Fibroblast of skin of back (primary cell): Measurements from ENCODE around the gene FAM53B.

Experiments
- DNase-seq: peaks from one replicate; pipeline ENCODE4 v3.0.0-alpha.2; 2013

Gene FAM53B

DNA sequence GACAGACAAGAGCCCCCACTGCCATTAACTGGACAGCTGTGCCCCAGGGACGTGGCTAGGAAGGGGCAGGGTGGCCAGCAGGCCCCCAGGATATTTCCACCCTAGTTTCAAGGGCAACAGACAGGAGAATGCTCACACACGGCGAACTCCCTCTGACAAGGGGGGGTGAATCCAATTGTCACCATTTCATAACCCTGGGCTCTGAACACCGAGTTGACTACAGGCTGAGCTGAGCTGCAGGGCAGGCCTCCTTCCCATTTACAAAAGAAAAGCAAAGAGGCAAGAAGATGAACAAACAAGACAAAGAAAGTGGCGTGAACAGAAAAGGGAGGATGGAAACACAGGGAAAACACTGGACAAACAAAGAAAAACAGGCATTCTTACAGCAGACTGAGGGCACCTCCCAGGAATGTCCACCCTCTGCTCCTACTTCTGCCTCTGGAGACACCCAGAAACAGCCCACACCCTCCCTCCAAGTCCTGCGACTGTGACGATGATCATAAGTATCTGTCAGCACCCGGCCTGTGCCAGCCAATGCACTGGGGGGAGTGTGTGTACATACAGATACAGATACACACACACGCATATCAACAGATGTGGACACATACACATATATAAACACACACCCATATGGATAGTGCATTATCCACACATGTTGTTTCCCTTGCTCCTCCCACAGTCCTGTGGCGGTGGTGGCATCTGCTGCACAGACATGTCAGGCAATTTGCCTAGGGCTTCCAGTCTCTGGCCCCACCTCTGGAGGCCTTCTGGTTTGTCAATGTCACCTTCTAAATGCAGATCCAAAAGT, 66.2 kb downstream of the FAM53B start:
- DNase-seq, result peak; percentile 49

DNA sequence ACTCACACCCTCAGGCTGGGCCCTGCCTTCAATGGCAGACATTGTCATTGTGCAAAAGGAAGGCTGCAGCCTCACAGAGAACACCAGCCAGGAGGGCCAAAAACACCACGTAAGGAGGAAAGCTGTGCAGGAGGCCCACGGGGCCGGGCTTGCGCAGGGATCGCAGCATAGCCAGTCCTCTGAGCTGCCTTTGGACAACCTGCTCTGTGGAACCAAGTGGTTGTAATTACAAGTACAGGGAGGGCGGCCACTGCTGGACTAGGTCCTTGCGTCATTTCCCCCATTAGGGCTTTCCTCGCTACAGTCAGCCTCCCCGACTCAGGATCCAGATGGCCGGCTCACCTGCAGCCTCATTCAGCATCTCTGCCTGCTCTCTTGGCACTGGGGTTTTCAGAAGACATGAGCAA, 66.9 kb downstream of the FAM53B start:
- DNase-seq, result no peak

- no peak for DNase-seq
Observed at GRCh38 chr10:124676416-124677062, 67.6 kb downstream of the FAM53B start.

GRCh38 chr10:124675824-124676223, 68.4 kb downstream of the FAM53B start:
- no peak for DNase-seq

DNA sequence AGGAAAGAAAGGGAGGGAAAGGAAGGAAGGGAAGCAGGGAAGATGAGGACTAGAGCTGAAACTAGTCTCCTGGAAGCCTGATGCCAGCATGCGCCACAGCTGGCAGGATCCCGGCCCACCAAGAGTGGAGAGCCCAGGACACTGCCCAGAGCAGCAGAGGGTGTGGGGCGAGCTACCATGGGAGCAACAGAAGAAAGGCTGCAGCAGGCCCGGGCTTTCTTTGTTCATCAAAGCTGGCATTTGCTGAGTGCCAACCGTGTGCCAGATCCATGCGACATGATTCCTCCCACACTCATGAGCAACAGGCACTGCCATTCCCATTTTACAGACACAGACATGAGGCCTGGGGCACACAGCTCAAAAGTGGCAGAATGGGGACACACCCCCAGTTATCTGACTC, 68.9 kb downstream of the FAM53B start:
- no peak for DNase-seq

DNA sequence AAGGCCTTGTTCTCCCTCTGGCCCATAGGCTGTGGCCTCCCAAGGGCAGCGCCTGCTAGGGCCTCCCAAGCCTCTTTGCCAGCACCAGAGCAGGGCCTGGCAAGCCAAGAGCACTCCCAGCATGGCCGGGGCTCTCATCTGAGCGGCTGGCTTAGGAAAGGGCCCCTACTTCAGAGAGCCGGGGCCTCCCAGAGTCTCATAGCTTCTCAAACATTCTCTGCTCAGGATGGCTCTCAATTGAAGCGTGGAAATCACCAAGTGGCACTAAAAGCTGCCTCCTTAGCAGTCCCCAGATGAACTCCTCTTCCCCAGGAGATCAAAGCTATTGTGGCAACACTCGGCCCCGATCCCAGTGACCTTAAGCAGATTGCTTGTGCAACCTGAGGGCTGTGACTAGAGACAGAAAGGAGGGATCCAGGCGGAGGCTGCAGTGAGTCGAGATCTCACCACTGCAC, 69.4 kb downstream of the FAM53B start:
- DNase-seq, result no peak

- peak; percentile 32 for DNase-seq
Observed at GRCh38 chr10:124672181-124672638, 72.0 kb downstream of the FAM53B start.

GRCh38 chr10:124671486-124672075, 72.6 kb downstream of the FAM53B start:
- peak; percentile 52 for DNase-seq

DNA sequence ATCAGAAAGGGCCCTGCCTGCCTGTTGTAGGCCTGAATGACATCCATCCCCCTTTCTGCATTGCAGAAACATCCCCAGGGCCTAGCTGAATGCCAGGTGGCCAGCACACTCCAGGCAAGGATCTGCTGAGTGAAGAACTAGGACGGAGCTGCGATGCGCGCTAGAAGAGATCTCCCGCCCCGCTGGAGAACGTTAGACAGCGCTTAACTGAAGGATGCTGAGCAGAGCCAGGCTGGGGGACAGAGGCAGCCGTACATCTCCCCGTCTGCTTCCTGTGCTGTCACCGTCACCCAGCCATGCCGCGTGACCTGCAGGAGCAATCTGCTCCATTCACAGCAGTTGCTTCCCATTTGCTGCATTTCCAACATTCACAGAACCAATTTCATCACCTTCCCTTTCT, 73.3 kb downstream of the FAM53B start:
- no peak for DNase-seq

DNA sequence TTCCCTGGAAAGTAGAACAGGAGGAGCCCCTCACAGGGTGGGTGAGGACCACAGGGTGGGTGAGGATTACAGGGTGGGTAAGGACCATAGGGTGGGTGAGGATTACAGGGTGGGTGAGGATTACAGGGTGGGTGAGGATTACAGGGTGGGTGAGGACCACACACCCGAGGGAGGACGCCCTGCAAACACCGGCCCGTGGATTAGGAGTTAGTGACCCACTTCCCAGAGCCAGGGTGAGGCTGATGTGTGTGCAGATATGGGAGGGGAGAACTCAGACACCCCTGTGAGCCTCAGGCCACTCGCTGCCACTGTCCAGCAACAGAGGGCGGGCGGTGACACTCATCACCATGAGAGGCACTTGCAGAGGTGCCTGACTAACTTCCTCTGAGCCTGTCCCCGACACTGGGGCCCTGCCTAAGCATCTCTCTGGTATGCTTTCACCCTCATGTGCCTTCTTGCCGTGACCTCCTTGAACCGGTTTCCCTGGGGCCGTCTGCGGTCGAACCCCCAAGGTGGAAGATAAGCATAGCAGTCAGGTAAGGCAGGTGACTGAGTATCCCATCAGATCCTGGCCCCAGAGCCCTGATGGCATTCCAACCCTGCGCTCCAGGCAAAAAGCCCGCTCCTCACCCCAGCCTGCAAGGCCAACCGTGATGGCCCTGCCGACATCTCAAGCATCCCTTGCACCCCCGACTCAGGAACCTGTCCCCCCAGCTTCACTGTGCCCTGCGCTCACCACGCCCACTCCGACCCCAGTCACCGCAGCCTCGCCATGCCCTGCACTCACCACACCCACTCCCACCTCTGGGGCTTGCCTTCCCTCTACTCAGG, 74.1 kb downstream of the FAM53B start:
- DNase-seq, result no peak

GRCh38 chr10:124669141-124669823, 74.9 kb downstream of the FAM53B start:
- no peak for DNase-seq

GRCh38 chr10:124668517-124669051, 75.6 kb downstream of the FAM53B start:
- DNase-seq, result no peak

DNA sequence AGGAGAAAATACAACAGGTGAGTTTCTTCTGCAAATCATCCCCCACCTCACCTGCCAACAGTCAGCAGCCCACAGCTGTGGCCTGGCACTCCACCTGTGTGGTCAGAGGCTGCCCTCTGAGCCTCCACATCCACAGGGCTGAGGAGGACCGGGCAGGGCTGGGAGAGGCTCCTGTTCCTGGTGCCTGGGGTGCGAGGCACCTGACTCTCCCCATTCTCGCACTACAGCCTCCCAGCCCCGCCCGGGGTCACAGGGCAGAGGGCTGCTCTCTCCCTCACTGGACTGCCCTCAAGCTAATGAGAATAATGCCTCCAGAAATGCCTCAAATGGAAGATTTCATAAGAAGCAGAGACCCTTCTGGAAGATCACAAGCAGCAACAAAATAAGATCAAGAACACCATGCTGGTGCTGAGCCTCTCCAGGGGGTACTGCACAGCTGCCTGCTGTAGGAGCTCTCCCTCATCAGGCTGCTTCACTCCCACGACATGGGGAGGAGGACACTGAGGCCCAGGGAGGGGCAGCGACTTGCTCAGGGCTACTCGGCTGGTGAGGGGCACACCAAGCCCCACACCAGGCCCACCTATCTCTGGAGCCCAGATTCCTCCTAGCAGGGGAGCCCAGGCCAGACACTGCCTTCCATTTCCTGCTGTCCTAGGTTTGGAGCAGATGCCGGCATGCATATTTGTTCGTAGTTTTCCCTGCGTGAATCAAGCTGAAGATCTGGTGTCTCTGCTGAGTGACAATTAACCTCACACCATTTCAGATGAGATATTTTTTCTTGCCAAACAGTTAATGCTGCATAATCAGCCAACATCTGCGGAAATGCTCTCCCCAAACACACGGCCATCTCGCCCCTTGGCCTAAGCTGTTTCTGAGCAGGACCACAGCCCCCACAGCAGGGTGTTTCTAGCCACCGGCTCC, 76.5 kb downstream of the FAM53B start:
- no peak for DNase-seq

DNA sequence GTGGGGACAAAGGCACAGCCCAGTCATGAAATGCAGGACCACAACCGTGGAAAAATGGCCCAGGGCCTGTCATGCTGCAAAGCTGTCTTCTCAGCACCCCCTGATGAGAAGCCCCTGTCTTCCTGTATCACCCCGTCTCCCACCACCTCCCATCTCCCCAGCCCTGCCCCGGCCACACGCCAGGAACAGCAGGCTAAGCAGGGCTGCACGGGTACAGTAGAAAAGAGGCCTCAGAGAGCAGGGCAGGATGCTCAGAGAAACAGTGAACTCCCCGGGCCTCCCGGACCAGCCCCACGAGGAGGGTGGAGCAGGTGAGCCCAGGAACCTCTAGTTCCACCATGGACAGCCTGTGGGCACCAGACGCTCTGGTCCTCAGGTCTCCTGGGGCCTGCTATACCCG, 77.7 kb downstream of the FAM53B start:
- no peak for DNase-seq

GRCh38 chr10:124665980-124666379, 78.2 kb downstream of the FAM53B start:
- no peak for DNase-seq

DNA sequence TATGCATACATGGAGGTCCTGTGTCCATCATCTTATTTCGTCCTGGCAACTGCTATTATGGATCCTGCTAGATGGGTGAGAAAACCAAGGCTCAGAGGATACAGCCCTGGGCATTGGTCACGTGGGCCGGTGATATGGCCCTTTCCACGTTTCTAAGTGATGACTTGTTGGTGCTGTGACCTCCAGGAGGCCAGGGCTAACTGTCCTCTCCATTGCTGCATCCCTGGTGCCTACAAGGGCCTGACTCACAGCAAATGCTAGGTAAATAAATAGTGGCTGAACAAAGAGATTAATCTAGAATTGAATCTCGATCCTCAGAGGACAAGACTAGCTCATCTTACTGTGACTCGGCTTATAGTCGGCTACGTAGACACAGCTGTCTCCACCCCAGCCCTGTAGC, 78.6 kb downstream of the FAM53B start:
- no peak for DNase-seq

DNA sequence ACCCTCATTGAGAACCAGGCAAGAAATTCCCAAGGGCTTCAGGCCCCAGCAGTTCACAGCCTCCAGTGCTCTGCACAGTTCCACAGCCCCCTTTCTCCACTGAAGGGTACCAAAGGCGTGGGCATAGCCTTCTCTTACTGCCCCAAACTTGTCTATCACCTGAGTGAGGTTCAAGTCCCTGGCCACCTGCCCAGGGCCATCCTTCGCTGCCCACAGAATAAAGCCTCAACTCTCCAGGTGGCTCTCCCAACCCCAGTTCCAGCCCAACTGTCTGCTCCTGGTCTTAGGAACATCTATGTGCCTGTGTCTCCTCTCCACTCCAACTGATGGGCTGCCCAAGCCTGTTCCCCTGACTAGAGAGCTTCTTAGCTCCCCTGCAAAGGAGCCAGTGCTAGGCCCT, 79.1 kb downstream of the FAM53B start:
- DNase-seq, result no peak

DNA sequence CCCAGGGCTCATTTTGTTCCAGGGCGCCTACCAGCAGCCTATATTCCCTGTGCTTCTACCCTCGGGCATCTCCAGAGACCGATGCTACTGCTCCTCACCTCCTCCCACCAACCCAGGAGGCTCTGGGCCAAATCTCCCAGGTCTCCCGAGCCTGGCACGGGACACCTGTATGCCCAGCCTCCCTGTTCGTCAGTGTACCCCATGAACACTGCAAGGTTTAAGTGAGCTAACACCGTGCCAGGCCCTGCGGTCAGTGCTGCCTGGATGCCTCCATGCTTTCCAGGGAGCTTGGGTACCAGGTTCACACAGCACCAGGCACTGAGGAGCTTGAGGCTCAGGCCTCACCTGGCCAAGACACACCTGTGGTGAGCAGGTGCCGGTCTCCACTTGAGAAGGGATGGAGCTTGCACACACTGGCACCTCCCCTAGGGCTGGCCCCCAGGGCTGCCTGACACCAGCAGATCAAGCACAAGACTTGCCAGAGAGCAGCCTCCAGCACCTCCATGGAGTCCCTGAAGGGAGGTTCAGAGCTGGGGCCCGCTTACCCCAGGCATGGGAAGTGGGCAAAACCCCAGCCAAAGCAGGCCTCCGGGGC, 80.3 kb downstream of the FAM53B start:
- no peak for DNase-seq

DNA sequence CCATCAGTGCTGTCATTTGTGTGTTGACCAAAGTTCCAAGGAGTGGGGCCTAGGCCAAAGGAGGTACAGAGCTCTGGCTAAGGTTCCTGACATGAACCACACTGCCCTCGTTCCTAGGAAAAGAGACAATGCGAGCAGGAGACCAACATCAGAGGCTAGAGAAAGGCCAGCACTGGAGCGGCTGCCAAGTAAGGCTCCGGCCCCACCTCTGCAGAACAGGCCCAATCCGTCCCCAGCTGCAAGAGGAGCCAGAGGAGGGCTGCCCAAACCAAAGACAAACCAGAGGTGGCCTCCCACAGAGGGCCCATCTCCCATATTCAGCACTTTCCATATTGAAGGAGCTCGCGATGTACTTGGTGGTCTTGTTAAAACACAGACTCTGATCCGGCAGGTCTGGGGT, 81.0 kb downstream of the FAM53B start:
- no peak for DNase-seq

- DNase-seq, result no peak
Observed at GRCh38 chr10:124661660-124662180, 82.5 kb downstream of the FAM53B start.
